GM21825 (cell line): ENCODE results near the gene SERPINI1.
A peak's percentile ranks its signal among the peaks of the same experiment; 100 is the strongest.
"Not testable (repeated sequence)": the region's sequence is repeated elsewhere in the genome, so short reads cannot be mapped to it uniquely, and the experiment has no call there.

Source experiments
- ATAC-seq: cut with Tn5 transposase; IDR thresholded peaks from one replicate; pipeline ENCODE4 v1.9.1; 2021; ENCODE audit warnings: mild to moderate bottlenecking, moderate library complexity; ENCODE audit not compliant: unreplicated experiment

The SERPINI1 gene

DNA sequence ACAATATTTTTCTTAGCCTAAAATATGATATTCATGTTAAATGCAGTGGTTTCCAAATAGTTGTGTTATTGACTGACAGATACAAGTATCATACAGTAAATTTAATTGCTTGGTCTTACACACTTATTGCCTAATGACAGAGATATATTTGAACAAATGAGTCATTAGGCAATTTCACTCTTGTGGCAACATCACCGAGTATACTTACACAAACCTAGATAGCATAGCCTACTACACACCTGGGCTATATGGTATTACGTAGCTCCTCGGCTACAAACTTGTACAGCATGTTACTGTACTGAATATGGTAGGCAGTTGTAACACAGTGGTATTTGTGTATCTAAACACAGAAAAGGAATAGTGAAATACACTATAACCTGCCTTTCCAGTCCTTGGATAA is 50.3 kb downstream of the SERPINI1 start:
- ATAC-seq = no peak

DNA sequence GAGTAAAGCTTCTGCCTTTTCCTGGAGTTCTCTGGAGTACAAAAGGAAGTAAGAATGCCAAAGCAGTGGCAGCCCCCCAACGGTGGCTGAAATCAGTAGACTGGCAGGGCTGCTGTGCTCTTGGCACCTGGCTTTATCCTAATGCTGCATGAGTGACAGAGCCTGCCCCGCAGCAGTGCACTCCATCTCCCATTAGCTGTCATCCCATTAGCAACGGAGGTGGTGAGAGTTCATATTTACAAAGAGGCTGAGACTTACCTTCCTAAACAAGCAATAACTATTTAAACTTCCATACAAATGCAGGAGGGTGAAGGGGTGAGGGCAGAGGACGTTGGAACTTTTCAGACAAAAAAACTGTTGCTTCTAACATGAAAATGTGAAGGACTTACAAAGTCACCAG is 51.9 kb downstream of the SERPINI1 start:
- no peak for ATAC-seq

DNA sequence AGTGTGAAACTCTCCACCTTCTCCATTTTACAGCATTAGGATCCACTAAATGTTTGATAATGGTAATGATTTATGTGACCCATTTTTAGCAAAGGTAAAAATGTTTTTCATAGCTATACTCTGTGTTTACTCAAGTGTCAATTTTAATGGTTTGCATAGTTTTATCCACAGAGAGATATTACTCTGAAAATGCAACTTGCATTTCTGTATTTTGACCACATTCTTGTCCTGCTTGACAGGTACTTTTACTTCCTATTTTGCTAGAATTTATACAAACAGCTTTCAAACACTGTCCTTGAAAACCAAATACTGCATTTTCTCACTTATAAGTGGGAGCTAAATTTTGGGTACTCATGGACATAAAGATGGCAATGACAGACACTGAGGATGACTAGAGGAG is 62.9 kb downstream of the SERPINI1 start:
- peak; percentile 75 for ATAC-seq

DNA sequence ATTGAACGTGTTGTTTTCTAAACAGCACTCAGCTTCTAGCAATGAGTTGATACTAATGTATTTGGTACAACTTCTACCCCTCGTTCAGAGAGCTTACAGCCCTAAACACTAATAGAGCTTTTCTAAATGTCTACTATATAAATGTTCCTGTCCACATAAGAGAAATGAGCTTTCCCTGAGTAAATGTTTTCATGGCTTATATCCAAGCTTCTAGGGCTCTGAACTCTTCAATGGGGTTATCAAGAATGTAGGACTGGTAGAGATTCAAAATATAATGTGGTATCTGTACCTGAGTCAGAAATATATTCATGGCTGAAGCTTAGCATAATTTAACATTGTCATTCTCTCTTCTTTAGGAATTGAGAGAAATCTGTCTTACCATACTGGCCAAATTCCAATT is 73.4 kb downstream of the SERPINI1 start:
- ATAC-seq = no peak

DNA sequence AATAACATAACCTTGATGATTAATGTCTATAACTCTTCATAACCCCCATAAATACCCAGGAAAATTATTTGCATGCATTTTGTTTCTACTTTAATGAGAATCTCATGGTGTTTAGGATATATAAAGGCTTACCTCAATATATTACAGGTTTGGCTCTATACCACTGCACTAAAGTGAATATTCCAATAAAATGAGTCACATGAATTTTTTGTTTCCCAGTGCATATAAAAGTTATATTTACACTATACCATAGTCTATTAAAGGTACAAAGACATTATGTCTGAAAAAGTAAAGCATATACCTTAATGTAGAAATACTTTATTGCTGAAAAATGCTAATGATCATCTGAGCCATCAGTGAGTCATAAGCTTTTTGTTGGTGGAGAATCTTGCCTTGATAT is 74.7 kb downstream of the SERPINI1 start:
- ATAC-seq = no peak

DNA sequence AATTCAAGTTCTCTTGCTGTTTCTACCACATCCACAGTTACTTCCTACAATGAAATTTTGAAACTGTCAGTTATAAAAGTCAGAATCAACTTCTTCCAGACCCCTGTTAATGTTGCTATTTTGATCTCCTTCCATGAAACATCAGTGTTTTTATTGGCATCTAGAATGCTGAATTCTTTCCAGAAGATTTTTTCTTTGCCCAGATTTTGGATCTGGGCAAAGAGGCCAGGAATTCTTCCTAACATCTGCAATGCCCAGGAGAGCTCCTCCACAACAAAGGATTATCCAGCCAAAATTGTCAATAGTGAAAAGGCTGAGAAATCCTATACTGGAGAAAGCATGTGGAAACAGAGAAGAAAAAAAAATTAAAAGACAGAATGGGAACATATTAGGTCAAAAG is 75.5 kb downstream of the SERPINI1 start:
- ATAC-seq = no peak

DNA sequence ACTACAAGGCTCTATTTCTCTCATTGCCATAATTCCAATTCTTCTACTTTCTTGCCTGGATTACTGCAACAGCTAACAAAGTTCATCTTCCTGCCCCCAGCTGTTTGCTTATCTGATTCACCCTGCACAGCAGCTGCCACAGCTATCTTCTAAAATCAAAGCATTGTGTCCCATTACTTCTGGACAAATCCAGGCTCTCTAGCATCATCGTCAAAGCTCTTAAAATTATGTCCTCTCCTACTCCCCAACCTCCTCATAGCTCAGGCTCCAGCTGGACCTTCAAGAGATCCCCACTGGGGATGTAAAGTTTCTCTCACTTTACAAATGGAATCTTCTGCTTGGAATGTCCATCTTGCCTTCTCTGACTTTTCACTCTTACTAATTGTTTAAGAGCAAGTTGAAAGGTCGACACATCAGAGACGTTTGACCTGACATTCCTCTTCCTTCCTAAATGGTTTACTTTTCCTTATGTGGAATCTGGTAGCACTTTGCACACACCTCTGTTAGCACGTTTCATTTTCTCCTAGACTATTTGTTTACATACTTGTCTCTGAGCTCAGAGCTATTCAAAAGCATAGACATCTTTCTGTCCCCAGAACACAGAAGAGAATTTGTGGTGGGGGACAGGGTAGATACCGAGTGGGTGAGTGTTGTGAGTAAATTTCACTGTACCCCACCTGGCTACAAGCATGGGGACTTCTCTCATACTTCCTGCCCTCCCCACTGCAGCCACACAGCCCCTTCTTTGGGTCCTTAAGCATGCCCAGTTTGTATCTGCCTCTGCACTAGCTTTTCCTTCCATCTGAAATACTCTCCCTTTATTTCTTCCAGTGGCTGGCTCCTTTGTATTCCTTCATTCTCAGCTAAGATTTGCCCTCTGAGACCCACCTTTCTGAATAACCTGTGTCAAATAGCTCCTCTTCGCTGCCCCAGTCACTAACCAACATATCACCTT is 77.9 kb downstream of the SERPINI1 start:
- no peak for ATAC-seq

DNA sequence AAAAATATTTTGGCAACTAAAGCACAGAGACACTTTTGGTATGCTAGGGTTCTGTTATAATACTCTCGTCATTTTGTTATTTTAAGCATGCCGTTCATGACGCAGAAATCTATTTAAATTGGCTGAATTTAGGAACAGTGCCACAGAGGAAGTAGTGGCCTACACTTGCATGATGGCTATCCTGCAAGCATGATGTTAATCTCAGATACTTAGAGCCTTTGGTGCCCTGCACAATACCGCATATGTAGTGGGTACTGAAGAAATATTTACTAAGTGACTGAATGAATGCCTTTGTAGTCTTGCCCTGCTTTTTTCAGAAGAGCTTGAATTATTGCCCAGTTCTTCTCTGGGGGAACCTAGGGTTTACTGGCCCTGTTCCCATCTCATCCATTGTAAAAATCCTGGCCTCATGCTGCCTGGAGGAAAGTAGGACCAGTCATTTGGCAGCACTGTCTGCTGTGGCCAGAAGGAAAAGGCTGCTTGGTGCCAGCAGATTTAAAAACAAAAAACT is 79.0 kb downstream of the SERPINI1 start:
- no peak for ATAC-seq

DNA sequence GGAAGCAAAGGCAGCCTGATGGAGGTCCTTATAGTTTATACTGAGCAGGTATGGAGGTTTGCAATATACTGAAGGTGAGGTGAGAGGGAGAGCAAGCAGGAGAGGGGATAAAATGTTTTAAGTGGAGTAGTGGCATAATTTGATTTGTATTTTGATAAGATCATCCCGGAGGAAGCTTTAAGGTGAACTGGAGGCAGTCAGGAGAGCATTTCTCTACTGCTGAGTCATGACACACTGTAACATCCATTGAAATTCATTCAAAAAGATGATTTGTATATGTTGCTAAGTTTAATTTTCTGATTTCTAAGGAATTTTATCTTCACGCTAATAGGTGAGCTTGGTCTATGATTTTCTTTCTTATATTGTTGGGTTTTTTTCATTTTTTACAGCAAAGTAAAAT is 81.4 kb downstream of the SERPINI1 start:
- ATAC-seq = no peak

DNA sequence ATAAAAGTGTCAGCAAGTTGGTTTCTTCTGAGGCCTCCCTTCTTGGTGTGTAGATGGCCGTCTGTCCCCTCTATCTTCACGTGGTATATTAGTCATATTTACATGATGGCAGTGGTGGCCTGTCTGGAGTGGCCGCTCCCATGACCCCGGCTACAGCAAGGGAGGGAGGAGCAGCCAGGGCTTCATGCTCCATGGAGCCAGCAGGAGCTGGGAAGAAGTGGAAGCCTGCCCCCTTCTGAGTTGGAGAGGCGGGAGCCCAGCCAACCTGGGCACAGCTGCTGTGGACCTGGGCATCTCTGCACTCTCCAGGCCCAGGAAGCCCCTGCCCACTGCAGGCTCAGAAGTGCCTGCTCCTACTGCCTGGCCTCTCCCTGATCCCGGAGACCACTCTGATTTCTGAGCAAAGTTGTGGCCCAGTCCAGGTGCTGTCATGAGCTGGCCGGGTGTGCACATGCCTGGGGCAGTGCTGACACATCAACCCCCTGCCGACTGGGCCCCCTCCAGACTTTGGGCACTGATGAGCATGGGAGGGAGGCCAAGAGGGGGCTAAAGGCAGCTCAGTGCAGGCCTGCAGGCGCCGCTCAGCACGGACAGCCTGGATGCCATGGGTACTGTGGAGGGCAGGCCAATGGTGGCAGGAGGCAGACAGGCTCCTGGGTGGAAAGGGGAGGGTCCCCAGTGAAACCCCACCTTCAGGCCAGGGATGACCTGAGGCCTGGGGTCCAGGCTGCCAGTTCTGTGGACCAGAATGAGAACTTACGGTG is 84.8 kb downstream of the SERPINI1 start:
- no peak for ATAC-seq

DNA sequence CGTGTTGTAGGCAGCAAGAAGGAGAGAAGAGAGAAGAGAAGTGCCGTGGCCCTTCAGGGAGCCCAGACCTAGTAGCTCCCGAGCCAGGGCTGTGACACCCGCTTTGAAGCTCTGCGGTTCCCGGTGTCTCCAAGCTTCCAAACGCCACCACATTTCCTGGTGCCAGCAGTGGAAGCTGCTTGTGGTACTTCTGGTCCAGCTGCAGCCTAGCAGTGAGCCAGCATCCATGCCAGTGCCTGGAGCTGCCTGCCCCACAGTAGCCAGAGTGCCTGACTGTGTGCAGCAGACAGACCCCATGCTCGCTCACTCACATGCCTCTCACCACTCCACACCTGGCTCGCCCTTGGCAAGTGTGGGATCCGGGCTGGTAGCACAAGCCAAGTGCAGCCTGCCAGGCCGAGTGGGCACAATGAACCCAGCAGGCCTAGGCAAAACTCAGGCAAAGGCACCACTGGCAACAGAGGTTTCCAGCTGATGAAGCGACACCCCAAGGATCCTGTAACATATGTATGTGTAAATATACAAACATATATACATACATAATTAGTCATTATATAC is 85.8 kb downstream of the SERPINI1 start:
- ATAC-seq = no peak

DNA sequence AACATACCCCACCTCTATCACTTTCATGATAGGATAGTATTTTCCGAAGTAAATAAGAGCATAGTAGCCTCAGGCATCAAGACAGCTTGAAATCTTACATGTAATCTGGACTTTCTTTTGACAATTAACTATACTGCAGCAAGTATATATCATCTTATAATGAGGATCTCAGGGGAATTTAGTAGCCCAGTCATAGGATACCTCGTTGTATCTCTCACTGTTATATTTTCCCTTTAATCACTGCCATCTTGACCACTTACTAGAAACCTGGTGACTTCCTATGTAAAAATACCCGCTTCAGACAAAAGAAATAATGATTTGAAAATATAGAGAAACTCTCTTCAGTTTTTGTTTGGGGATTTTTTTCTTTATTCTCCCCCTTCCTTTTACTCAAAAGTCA is 88.2 kb downstream of the SERPINI1 start:
- ATAC-seq = no peak

DNA sequence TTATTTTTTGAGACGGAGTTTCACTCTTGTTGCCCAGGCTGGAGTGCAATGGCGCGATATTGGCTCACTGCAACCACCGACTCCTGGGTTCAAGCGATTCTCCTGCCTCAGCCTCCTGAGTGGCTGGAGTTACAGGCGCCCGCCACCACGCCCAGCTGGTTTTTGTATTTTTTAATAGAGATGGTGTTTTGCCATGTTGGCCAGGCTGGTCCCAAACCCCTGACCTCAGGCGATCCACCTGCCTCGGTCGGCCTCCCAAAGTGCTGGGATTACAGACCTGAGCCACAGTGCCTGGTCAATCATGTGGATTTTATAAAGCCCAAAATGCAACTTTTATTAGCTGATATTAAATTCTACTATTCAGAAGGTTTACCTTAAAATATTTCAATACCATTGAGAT is 92.1 kb downstream of the SERPINI1 start:
- ATAC-seq = not testable (repeated sequence)

DNA sequence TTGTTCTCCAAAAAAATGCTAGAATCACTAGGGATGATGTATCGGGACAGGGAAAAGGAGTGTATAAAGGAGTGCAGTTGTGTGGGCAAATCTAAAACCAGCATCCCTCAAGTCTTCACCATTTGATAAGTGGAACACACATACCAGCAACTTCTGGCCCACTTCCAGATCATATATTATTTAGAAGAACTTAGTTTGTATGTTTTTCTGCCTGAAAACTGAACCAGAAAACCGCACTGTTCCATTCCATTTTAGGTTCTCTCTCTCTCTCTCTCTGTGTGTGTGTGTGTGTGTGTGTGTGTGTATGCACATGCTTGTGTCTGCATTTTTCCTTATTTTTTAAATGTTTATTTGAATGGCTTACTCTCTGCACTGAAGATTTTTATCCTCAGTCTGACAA is 93.5 kb downstream of the SERPINI1 start:
- no peak for ATAC-seq

DNA sequence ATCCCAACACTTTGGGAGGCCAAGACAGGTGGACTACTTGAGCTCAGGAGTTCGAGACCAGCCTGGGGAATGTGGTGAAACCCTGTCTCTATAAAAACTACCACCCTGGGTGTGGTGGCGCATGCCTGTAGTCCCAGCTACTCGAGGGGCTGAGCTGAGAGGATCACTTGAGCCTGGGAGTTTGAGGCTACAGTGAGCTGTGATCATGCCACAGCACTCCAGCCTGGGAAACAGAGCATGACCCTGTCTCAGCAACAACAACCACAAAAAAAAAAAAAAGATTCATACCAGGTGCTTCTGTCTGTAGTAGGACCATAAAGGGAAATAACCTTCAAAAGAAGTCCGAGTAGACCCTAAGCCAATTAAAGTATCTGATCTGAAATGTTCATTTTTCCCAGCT is 94.5 kb downstream of the SERPINI1 start:
- ATAC-seq = peak; percentile 70

DNA sequence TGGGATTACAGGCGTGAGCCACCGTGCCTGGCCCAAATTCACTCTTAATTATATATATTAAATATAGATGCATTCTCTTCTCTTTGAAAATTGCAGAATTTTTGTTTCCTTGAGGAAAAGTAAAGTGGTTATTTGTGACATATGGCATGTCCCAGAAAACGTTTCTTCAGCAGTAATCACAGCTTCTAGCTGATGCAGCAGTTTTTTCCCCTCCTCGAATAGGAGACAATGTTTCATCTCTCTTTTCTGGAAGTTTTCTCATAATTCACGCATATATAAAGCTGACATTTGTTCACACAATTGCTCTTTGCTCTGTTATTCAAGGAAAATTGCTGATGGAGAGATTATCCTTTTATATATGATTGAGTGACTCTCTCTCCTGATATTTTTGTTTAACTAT is 99.8 kb downstream of the SERPINI1 start:
- ATAC-seq = no peak

DNA sequence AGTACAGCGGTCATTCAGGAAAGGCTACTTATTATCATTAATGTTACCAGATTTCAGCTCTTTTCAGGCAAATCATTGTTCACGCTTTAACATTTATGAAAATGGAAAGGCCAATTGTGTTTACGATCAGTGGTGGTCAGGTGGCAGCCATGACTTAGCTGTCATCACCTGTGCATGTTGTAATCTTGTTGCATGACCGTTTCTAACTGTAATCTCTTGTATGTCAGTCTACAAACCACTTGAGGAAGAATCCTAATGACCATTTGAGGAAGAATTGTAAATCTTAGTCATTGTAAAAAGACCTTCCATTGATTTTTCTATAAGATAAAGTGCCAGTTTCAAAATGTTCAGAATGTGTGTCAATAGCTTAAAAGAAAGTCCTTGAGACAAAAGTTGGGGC is 100.4 kb downstream of the SERPINI1 start:
- ATAC-seq = no peak

DNA sequence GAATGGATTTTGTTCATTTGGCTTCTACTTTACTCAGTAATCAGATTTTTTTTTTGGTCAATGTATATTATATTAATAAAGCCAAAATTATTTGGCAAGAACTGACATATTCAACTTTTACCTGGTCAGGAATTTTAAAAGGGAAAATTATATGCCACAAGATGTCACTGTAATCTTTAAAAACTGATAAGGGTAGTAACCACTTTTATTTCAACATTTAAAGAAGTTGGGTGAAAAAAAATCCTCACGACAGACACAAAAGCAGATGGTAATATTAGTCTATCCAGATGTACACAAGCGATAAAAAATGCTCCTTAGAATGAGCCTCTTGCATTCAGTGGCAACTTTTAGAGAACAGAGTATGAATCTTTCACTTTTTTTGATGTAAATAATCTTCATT is 101.9 kb downstream of the SERPINI1 start:
- ATAC-seq = no peak

DNA sequence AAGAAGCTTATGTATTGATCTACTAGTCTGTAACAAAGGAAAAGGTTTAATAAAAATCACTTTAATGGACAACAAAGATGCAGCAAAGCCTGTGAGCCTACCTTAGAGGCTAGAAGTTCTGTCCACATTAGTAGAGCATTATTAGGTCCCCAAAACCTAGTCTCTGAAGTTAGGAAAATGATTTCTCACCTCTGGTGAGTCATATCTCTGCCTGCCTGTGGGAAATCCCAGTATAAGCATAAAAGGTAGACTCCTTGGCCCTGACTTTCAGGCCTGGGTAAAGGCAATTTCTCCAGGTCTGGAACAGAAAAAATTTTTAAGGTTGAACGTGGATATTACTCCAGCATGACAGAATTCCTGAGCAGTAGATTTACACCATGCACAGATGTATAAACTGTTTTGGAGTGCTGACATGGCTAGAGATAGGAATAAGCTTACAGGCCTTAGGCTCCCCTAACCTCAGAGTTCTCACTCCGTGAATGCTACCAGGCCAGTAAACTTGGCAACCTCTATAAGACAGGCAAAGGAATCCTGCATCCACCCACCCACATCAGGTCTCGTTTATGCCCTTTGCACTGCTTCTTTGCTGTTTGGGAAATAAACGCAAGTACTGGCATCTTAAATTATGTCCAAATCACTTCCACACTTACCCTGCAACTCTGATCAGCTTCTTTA is 104.1 kb downstream of the SERPINI1 start:
- no peak for ATAC-seq

DNA sequence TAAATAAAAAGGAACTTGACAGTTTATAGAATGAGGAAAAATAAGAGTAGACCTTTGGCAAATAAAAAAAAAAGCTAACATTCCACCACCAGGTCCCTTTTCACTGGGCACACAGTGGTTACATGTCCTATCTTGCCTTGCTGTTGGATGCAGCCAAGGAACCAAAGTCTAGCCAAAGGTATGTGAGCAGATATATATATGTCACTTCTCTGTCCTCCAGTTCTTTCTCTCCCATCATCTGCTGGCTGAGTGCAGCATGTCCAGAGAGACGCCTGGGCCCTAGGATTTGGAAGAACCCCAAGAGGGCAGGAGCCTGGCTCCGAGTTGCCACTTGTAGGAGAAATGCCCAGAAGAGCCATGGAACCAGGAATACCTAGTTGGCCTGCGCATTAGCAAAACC is 104.7 kb downstream of the SERPINI1 start:
- no peak for ATAC-seq

DNA sequence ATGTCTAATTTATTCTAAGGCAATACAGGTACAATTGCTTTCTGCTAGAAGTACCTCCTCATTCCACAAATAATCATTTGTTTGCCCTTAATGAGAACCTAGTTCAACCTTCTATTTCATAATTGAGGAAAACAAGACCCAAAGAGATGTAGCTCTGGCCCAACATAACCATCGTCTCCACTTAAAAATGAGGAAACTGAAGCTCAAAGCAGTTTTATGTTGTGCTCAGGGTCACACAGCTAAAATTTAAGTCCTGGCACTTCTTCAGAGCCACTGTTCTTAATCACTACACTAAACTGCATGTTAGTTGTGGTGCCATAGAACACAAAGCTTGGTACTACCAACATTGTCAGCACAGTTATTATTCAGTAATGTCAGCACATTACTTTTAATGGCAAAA is 108.0 kb downstream of the SERPINI1 start:
- no peak for ATAC-seq
